SK-N-SH treated with all-trans-retinoic acid at 6 μM for 48 hours (cell line): ENCODE measurements around the gene GRIN3A.

ENCODE experiments used
- ATAC-seq: fragments of 200-7000 bp; cut with Tn5 transposase; 3 replicates; pipeline ENCODE4 v1.9.1; 2020; ENCODE audit warnings: mild to moderate bottlenecking, moderate library complexity
- ARNTL ChIP-seq: fragments of 450-650 bp; formaldehyde crosslinking; IDR thresholded peaks from 2 replicates; pipeline ENCODE4 v1.5.0; 2020; ENCODE audit warnings: low read depth, mild to moderate bottlenecking, moderate library complexity, borderline replicate concordance
- BACH2 ChIP-seq: fragments of 250-450 bp; sonication (Bioruptor Pico); IDR thresholded peaks from 2 replicates; pipeline ENCODE4 v1.9.0; 2021; ENCODE audit warnings: mild to moderate bottlenecking, borderline replicate concordance
- CREB5 ChIP-seq: fragments of 250-450 bp; sonication (Bioruptor Pico); IDR thresholded peaks from 2 replicates; pipeline ENCODE4 v1.5.1; 2020; ENCODE audit warnings: low read depth, mild to moderate bottlenecking, moderate library complexity
- CSDC2 ChIP-seq: fragments of 250-450 bp; sonication (Bioruptor Pico); IDR thresholded peaks from 2 replicates; pipeline ENCODE4 v1.5.0; 2020; ENCODE audit warnings: mild to moderate bottlenecking, moderate library complexity
- CSRNP3 ChIP-seq: fragments of 250-450 bp; sonication (Bioruptor Pico); IDR thresholded peaks from 2 replicates; pipeline ENCODE4 v1.5.1; 2021; ENCODE audit warnings: mild to moderate bottlenecking, moderate library complexity
- ESRRG ChIP-seq: fragments of 250-450 bp; sonication (Bioruptor Pico); IDR thresholded peaks from 2 replicates; pipeline ENCODE4 v1.6.1; 2021; ENCODE audit warnings: mild to moderate bottlenecking
- GLIS3 ChIP-seq: fragments of 250-450 bp; sonication (Bioruptor Pico); IDR thresholded peaks from 2 replicates; pipeline ENCODE4 v1.5.0; 2020; ENCODE audit warnings: mild to moderate bottlenecking, moderate library complexity
- OSR1 ChIP-seq: fragments of 250-450 bp; sonication (Bioruptor Pico); IDR thresholded peaks from 2 replicates; pipeline ENCODE4 v1.8.0; 2022; ENCODE audit warnings: moderate library complexity, mild to moderate bottlenecking, inconsistent platforms
- PATZ1 ChIP-seq: fragments of 250-450 bp; sonication (Bioruptor Pico); IDR thresholded peaks from 2 replicates; pipeline ENCODE4 v1.8.0; 2020; ENCODE audit warnings: mild to moderate bottlenecking, moderate library complexity, borderline replicate concordance
- POU6F1 ChIP-seq: fragments of 250-450 bp; sonication (Bioruptor Pico); IDR thresholded peaks from 2 replicates; pipeline ENCODE4 v1.8.0; 2021; ENCODE audit warnings: low read depth, mild to moderate bottlenecking, moderate library complexity, borderline replicate concordance
- PPARA ChIP-seq: fragments of 250-450 bp; sonication (Bioruptor Pico); IDR thresholded peaks from 2 replicates; pipeline ENCODE4 v1.5.0; 2020; ENCODE audit warnings: mild to moderate bottlenecking, borderline replicate concordance
- RARB ChIP-seq: fragments of 250-450 bp; sonication (Bioruptor Pico); IDR thresholded peaks from 2 replicates; pipeline ENCODE4 v1.8.0; 2021; ENCODE audit warnings: mild to moderate bottlenecking, moderate library complexity
- SNAI2 ChIP-seq: fragments of 250-450 bp; sonication (Bioruptor Pico); IDR thresholded peaks from 2 replicates; pipeline ENCODE4 v1.5.0; 2020; ENCODE audit warnings: mild to moderate bottlenecking, moderate library complexity
- TCF4 ChIP-seq: fragments of 250-450 bp; sonication (Bioruptor Pico); IDR thresholded peaks from 2 replicates; pipeline ENCODE4 v1.8.0; 2021; ENCODE audit warnings: mild to moderate bottlenecking, moderate library complexity, borderline replicate concordance
- TOX ChIP-seq: fragments of 250-450 bp; sonication (Bioruptor Pico); IDR thresholded peaks from 2 replicates; pipeline ENCODE4 v1.8.0; 2021; ENCODE audit warnings: mild to moderate bottlenecking, moderate library complexity, borderline replicate concordance
- ZC3H10 ChIP-seq: fragments of 250-450 bp; sonication (Bioruptor Pico); IDR thresholded peaks from 2 replicates; pipeline ENCODE4 v1.5.1; 2021; ENCODE audit warnings: mild to moderate bottlenecking, moderate library complexity
- ZFP30 ChIP-seq: fragments of 450-650 bp; formaldehyde crosslinking; IDR thresholded peaks from 2 replicates; pipeline ENCODE4 v1.5.0; 2022; ENCODE audit warnings: mild to moderate bottlenecking, moderate library complexity
- ZNF565 ChIP-seq: fragments of 450-650 bp; formaldehyde crosslinking; conservative IDR thresholded peaks from 2 replicates; pipeline ENCODE4 v1.5.0; 2020; ENCODE audit warnings: low read depth, mild to moderate bottlenecking, moderate library complexity
- ZNF70 ChIP-seq: fragments of 450-650 bp; formaldehyde crosslinking; IDR thresholded peaks from 2 replicates; pipeline ENCODE4 v1.5.0; 2020; ENCODE audit warnings: mild to moderate bottlenecking, moderate library complexity
- ZNF8 ChIP-seq: fragments of 450-650 bp; formaldehyde crosslinking; IDR thresholded peaks from 2 replicates; pipeline ENCODE4 v1.5.0; 2020; ENCODE audit warnings: mild to moderate bottlenecking, moderate library complexity
- TF ChIP-seq, protein P1 (sequence below): fragments of 250-450 bp; sonication (Bioruptor Pico); IDR thresholded peaks from 2 replicates; pipeline ENCODE4 v1.5.0; 2020; ENCODE audit warnings: mild to moderate bottlenecking, moderate library complexity

Gene GRIN3A

GRCh38 chr9:101753716-101754115, 15.3 kb upstream of the GRIN3A start (continued):
- no peak for TF ChIP-seq TCF4 (CRISPR knock-in tag)

DNA sequence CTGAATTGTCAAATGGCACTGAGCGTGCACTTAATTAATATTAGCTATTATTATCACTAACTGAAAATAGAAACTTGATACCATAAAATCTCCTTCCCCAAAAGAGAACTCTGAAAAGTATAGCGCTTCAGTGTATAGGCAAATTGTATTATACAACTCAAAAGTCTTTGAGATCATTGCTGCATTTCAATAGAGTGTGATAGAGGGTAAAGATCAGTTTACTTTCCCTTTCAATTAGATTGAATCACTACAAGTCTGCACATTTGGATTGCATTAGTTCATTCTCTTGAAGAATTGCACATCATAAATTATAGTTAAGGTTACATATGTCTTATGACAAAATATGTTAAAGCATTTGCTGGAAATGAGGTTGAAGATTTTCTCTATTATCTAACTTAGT, 13.4 kb upstream of the GRIN3A start:
- TF ChIP-seq CREB5 (CRISPR knock-in tag), result no peak
- TF ChIP-seq PATZ1, result no peak
- TF ChIP-seq BACH2 (CRISPR knock-in tag), result no peak
- TF ChIP-seq, protein P1, sequence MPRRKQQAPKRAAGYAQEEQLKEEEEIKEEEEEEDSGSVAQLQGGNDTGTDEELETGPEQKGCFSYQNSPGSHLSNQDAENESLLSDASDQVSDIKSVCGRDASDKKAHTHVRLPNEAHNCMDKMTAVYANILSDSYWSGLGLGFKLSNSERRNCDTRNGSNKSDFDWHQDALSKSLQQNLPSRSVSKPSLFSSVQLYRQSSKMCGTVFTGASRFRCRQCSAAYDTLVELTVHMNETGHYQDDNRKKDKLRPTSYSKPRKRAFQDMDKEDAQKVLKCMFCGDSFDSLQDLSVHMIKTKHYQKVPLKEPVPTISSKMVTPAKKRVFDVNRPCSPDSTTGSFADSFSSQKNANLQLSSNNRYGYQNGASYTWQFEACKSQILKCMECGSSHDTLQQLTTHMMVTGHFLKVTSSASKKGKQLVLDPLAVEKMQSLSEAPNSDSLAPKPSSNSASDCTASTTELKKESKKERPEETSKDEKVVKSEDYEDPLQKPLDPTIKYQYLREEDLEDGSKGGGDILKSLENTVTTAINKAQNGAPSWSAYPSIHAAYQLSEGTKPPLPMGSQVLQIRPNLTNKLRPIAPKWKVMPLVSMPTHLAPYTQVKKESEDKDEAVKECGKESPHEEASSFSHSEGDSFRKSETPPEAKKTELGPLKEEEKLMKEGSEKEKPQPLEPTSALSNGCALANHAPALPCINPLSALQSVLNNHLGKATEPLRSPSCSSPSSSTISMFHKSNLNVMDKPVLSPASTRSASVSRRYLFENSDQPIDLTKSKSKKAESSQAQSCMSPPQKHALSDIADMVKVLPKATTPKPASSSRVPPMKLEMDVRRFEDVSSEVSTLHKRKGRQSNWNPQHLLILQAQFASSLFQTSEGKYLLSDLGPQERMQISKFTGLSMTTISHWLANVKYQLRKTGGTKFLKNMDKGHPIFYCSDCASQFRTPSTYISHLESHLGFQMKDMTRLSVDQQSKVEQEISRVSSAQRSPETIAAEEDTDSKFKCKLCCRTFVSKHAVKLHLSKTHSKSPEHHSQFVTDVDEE, result no peak
- no peak for TF ChIP-seq SNAI2
- no peak for TF ChIP-seq ZNF70 (CRISPR knock-in tag)
- TF ChIP-seq CSRNP3 (CRISPR knock-in tag), result no peak
- TF ChIP-seq RARB (CRISPR knock-in tag), result no peak
- TF ChIP-seq ARNTL (CRISPR knock-in tag), result no peak
- TF ChIP-seq ZNF8, result no peak
- no peak for TF ChIP-seq ZC3H10 (CRISPR knock-in tag)
- no peak for TF ChIP-seq ZNF565 (CRISPR knock-in tag)
- no peak for TF ChIP-seq POU6F1 (CRISPR knock-in tag)
- no peak for TF ChIP-seq OSR1 (CRISPR knock-in tag)
- no peak for TF ChIP-seq TOX (CRISPR knock-in tag)
- TF ChIP-seq ZFP30 (CRISPR knock-in tag), result no peak
- no peak for TF ChIP-seq GLIS3 (CRISPR knock-in tag)
- TF ChIP-seq PPARA (CRISPR knock-in tag), result no peak
- TF ChIP-seq ESRRG (CRISPR knock-in tag), result no peak
- TF ChIP-seq TCF4 (CRISPR knock-in tag), result no peak
- ATAC-seq, result no peak

GRCh38 chr9:101739311-101739710, 864 bp upstream of the GRIN3A start:
- ATAC-seq, result no peak
- no peak for TF ChIP-seq GLIS3 (CRISPR knock-in tag)
- TF ChIP-seq ZC3H10 (CRISPR knock-in tag), result no peak
- TF ChIP-seq ARNTL (CRISPR knock-in tag), result no peak
- no peak for TF ChIP-seq TOX (CRISPR knock-in tag)
- no peak for TF ChIP-seq TCF4 (CRISPR knock-in tag)
- no peak for TF ChIP-seq CSRNP3 (CRISPR knock-in tag)
- TF ChIP-seq POU6F1 (CRISPR knock-in tag), result no peak
- TF ChIP-seq RARB (CRISPR knock-in tag), result no peak
- no peak for TF ChIP-seq CSDC2 (CRISPR knock-in tag)
- TF ChIP-seq PATZ1, result no peak
- no peak for TF ChIP-seq ZNF565 (CRISPR knock-in tag)
